ENCODE data around the gene USP11. TPM values are rescaled to one million over a fixed set of nuclear protein-coding genes. Genes with fewer than 3 reads are reported as not detected.

The USP11 gene
- total RNA-seq, 1 experiment from 2014 or later: 62.0 TPM

- ChIA-PET RAD21 (ENCODE audit: low non-redundant PET in 1 of 2, low total read pairs in 2 of 2, uncharacterized antibody in 2 of 2, unreplicated experiment in 2 of 2) (no interaction called here), POLR2A (no interaction called here), CTCF (no interaction called here)
- H3K4me2 ChIP-seq (ENCODE audit: low read length): no peak overlapping the region
- no peaks in the 10 kb centered on the region for H3K9me2 ChIP-seq (ENCODE audit: insufficient read depth)
- no peaks in the 10 kb centered on the region for H3K27me3 ChIP-seq (ENCODE audit: insufficient read depth, low read length)
- H4K20me1 ChIP-seq (ENCODE audit: insufficient read depth): no peaks in the 10 kb centered on the region
- H2AFZ ChIP-seq (ENCODE audit: low read depth, low read length, poor library complexity, severe bottlenecking): no peak overlapping the region
- no peak for DNase-seq (ENCODE audit: low read depth, low spot score)
- no peak for ATAC-seq
- intact Hi-C loops (cut with micrococcal nuclease): no loop called here
- no peaks in the 10 kb centered on the region for H3K79me2 ChIP-seq (ENCODE audit: insufficient read depth, low read length)
- H3K9me3 ChIP-seq (ENCODE audit: control insufficient read depth in 1 of 2, insufficient read depth in 1 of 2, low read depth in 1 of 2, low read length in 2 of 2): no peaks in the 10 kb centered on the region
- H3K9ac ChIP-seq (ENCODE audit: low read length): no peak overlapping the region
- H3K36me3 ChIP-seq (ENCODE audit: control insufficient read depth in 1 of 2, insufficient read depth in 2 of 2, low read length in 2 of 2): no peaks in the 10 kb centered on the region
- BruUV-seq (replicated peaks): no TSS peak
- no peak overlapping the region for H3K27ac ChIP-seq (ENCODE audit: low read depth, low read length)
- no peak overlapping the region for H3K4me3 ChIP-seq (replicated peaks in 1 of 2; ENCODE audit: low read depth in 1 of 2, low read length in 2 of 2)
- H3K4me1 ChIP-seq (ENCODE audit: control insufficient read depth in 1 of 2, insufficient read depth in 2 of 2, low read length in 2 of 2): peaks cover 0 to 9% of the 10 kb centered on the region in 2 experiments; a peak in 2 of 4 replicates
- no peak for TF ChIP-seq POLR2A (IDR thresholded peaks at IDR 0.05; ENCODE audit: borderline replicate concordance, extremely low read depth, insufficient read depth, insufficient read length)
- no peak for TF ChIP-seq POLR2AphosphoS5 (IDR thresholded peaks at IDR 0.05; ENCODE audit: low read depth, low read length)
- no peak for TF ChIP-seq ZFX (IDR thresholded peaks at IDR 0.05)
- TF ChIP-seq, protein P1, sequence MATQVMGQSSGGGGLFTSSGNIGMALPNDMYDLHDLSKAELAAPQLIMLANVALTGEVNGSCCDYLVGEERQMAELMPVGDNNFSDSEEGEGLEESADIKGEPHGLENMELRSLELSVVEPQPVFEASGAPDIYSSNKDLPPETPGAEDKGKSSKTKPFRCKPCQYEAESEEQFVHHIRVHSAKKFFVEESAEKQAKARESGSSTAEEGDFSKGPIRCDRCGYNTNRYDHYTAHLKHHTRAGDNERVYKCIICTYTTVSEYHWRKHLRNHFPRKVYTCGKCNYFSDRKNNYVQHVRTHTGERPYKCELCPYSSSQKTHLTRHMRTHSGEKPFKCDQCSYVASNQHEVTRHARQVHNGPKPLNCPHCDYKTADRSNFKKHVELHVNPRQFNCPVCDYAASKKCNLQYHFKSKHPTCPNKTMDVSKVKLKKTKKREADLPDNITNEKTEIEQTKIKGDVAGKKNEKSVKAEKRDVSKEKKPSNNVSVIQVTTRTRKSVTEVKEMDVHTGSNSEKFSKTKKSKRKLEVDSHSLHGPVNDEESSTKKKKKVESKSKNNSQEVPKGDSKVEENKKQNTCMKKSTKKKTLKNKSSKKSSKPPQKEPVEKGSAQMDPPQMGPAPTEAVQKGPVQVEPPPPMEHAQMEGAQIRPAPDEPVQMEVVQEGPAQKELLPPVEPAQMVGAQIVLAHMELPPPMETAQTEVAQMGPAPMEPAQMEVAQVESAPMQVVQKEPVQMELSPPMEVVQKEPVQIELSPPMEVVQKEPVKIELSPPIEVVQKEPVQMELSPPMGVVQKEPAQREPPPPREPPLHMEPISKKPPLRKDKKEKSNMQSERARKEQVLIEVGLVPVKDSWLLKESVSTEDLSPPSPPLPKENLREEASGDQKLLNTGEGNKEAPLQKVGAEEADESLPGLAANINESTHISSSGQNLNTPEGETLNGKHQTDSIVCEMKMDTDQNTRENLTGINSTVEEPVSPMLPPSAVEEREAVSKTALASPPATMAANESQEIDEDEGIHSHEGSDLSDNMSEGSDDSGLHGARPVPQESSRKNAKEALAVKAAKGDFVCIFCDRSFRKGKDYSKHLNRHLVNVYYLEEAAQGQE (IDR thresholded peaks at IDR 0.05; ENCODE audit: low read depth): no peak
- TF ChIP-seq EZH2phosphoT487 (IDR thresholded peaks at IDR 0.05; ENCODE audit: borderline replicate concordance): no peak
- TF ChIP-seq, protein P2, sequence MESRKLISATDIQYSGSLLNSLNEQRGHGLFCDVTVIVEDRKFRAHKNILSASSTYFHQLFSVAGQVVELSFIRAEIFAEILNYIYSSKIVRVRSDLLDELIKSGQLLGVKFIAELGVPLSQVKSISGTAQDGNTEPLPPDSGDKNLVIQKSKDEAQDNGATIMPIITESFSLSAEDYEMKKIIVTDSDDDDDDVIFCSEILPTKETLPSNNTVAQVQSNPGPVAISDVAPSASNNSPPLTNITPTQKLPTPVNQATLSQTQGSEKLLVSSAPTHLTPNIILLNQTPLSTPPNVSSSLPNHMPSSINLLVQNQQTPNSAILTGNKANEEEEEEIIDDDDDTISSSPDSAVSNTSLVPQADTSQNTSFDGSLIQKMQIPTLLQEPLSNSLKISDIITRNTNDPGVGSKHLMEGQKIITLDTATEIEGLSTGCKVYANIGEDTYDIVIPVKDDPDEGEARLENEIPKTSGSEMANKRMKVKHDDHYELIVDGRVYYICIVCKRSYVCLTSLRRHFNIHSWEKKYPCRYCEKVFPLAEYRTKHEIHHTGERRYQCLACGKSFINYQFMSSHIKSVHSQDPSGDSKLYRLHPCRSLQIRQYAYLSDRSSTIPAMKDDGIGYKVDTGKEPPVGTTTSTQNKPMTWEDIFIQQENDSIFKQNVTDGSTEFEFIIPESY (IDR thresholded peaks at IDR 0.05; ENCODE audit: extremely low read depth, insufficient replicate concordance, low read length): no peak
- TF ChIP-seq JUND (IDR thresholded peaks at IDR 0.05): no peak
- no peak for TF ChIP-seq ELF1 (IDR thresholded peaks at IDR 0.05; ENCODE audit: borderline replicate concordance, low read depth)
- TF ChIP-seq YY1 (IDR thresholded peaks at IDR 0.05; ENCODE audit: extremely low read depth, insufficient replicate concordance, low read depth, low read length): no peak
- TF ChIP-seq ZNF274 (IDR thresholded peaks at IDR 0.05; ENCODE audit: low read depth, low read length): no peak
- no peak for TF ChIP-seq TCF7L2 (IDR thresholded peaks at IDR 0.05; ENCODE audit: borderline replicate concordance, extremely low read depth, insufficient read depth, insufficient read length)
- no peak for TF ChIP-seq EZH2 (IDR thresholded peaks at IDR 0.05)
Observed at GRCh38 chrX:47266643-47267042, 33.8 kb downstream of the USP11 start.
